Measurements from ENCODE around the gene SPIRE1. TPM values are rescaled to one million over a fixed set of nuclear protein-coding genes. Genes with fewer than 3 reads are reported as not detected.

The SPIRE1 gene
- total and polyA plus RNA-seq, 12 donors: 8.4 to 65.3 (median 47.4) TPM

DNA sequence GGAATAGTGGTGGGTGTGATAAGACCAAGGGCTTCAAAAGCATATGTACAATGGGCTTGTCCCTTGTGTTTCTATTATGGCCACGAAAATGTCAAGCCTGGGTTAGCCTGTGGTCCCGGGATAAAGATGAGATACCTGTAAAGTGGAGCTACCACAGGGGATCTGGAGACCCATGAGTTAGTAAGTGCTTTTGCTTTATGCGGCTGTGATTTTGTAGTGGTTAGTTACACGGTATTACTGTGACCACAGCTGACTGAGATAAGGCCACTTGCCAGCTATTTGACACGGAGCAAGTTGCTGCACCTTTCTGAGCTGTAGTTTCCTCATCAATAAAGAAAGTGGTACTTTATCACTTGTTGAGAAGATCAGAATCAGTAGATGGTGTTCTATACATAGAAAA is 150.9 kb downstream of the SPIRE1 start:
- TF ChIP-seq, protein P1, sequence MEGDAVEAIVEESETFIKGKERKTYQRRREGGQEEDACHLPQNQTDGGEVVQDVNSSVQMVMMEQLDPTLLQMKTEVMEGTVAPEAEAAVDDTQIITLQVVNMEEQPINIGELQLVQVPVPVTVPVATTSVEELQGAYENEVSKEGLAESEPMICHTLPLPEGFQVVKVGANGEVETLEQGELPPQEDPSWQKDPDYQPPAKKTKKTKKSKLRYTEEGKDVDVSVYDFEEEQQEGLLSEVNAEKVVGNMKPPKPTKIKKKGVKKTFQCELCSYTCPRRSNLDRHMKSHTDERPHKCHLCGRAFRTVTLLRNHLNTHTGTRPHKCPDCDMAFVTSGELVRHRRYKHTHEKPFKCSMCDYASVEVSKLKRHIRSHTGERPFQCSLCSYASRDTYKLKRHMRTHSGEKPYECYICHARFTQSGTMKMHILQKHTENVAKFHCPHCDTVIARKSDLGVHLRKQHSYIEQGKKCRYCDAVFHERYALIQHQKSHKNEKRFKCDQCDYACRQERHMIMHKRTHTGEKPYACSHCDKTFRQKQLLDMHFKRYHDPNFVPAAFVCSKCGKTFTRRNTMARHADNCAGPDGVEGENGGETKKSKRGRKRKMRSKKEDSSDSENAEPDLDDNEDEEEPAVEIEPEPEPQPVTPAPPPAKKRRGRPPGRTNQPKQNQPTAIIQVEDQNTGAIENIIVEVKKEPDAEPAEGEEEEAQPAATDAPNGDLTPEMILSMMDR (IDR thresholded peaks at IDR 0.05): no peak
- 93% methylated on average over 5 of the region's 5 CpGs for WGBS, 2 donors
- ATAC-seq (no peak), DNase-seq (no peak)
- H3K4me1 ChIP-seq: no peaks in the 10 kb centered on the region
- peaks cover 0 to 72% (median 10%) of the 10 kb centered on the region in 9 donors for H3K36me3 ChIP-seq
- no peaks in the 10 kb centered on the region for H3K27me3 ChIP-seq
- H3K27ac ChIP-seq: no peak overlapping the region
- no peak overlapping the region for H3K4me3 ChIP-seq
- intact Hi-C loops (cut with DNase I): no loop called here
- no peaks in the 10 kb centered on the region for H3K9me3 ChIP-seq

DNA sequence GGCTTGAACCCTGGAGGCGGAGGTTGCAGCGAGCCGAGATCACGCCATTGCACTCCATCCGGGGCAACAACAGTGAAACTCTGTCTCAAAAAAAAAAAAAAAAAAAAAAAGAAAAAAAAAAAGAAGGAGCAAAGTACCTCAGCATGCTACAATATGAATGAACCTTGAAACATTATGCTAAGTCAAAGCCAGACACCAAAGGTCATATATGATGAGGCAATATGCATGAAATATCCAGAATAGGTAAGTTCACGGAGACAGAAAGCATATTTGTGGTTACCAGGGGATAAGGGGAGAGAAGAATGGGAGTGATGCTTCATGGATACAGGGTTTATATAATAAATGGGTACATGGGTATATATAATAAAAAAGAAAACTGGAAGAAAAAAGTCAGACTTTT is 156.9 kb downstream of the SPIRE1 start:
- DNase-seq (no peak), ATAC-seq (no peak)
- 96 to 98% methylated on average over 6 of the region's 6 CpGs for WGBS, 2 donors
- Histone ChIP-seq H3K27me3 (no peaks in the 10 kb centered on the region), H3K36me3 (peaks cover 0 to 51% (median 1%) of the 10 kb centered on the region in 9 donors), H3K27ac (no peak overlapping the region), H3K4me3 (no peak overlapping the region), H3K4me1 (no peaks in the 10 kb centered on the region), H3K9me3 (no peaks in the 10 kb centered on the region)
- TF ChIP-seq, protein P1 (IDR thresholded peaks at IDR 0.05): no peak
- intact Hi-C loops (cut with DNase I): no loop called here

DNA sequence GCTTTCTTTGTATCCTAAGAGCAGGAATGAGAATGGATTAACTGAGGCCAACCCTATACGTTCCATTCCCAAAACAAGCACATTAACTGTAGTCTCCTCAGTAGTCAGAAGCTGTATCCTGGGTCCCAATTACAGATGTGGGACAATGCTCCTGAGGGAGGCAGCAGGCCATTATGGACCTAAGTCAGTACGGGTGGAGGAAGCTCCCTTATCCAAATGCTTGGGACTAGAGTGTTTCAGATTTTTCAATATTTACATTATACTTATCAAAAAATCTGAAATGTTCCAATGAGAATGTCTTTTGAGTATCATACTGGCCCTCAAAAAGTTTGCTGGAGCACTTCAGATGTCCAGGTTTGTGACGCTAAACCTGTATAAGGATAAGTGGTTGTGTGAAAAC is 160.1 kb downstream of the SPIRE1 start:
- no peaks in the 10 kb centered on the region for H3K27me3 ChIP-seq
- DNase-seq: no peak
- H3K27ac ChIP-seq: no peak overlapping the region
- ATAC-seq: no peak
- H3K4me1 ChIP-seq: no peaks in the 10 kb centered on the region
- peaks cover 0 to 48% (median 7%) of the 10 kb centered on the region in 9 donors for H3K36me3 ChIP-seq
- H3K4me3 ChIP-seq: no peak overlapping the region
- WGBS, 2 donors: 91 to 92% methylated on average over 3 of the region's 3 CpGs
- TF ChIP-seq, protein P1 (IDR thresholded peaks at IDR 0.05): no peak
- intact Hi-C loops (cut with DNase I): loop anchor here in 1 of 10 donors (10.0 kb wide), 1 partner anchor 53 kb away; no protein-coding TSS in a partner anchor
- no peaks in the 10 kb centered on the region for H3K9me3 ChIP-seq

DNA sequence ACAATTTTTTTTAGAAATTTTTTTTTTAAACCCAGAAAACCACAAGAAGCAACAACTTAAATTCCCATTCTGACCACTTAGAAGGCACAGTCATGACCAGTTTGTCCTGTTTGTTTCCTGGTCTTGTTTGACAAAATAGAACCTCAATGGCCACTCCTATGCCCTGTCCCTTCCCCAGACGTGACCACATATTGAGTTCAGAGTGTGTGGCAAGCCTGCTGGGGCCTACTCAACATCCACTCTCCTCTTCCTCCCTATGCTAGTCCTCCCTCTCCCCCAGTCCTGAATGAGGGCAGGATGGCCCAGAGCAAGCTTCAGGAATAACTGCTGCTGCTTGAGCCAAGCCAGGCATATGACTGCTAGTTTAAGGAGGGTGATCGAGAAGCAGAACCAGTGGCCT is 160.6 kb downstream of the SPIRE1 start:
- intact Hi-C loops (cut with DNase I): loop anchor here in 1 of 10 donors (10.0 kb wide), 1 partner anchor 52 kb away; no protein-coding TSS in a partner anchor
- H3K27me3 ChIP-seq: no peaks in the 10 kb centered on the region
- TF ChIP-seq, protein P1 (IDR thresholded peaks at IDR 0.05): no peak
- WGBS, 2 donors: 74 to 80% methylated on average over 2 of the region's 2 CpGs
- no peak overlapping the region for H3K27ac ChIP-seq
- H3K4me1 ChIP-seq: no peaks in the 10 kb centered on the region
- no peaks in the 10 kb centered on the region for H3K9me3 ChIP-seq
- peaks cover 0 to 48% (median 9%) of the 10 kb centered on the region in 9 donors for H3K36me3 ChIP-seq
- no peak overlapping the region for H3K4me3 ChIP-seq
- DNase-seq (no peak), ATAC-seq (no peak)
